Calu3 (cell line): ENCODE results near the gene CHORDC1. TPM values are rescaled to one million over a fixed set of nuclear protein-coding genes. Genes with fewer than 3 reads are reported as not detected.
"Not testable (repeated sequence)": the region's sequence is repeated elsewhere in the genome, so short reads cannot be mapped to it uniquely, and the experiment has no call there.

ENCODE experiments used
- BruUV-seq: library from RNA; stranded (reverse); fragments of 400-500 nt; replicated peaks from 2 replicates; lab custom pipeline; 2021; lab: Mats Ljungman, UMichigan
- CTCF ChIA-PET: fragments of 300-600 bp; sonication (Branson Sonifier 250); formaldehyde crosslinking; loops from one replicate; lab custom pipeline; 2022; ENCODE audit warnings: antibody characterized with exemption; lab: Charles Lee
- DNase-seq: peaks from one replicate; pipeline ENCODE4 v3.0.0; 2022
- H3K27ac Mint-ChIP-seq: one replicate; pipeline ENCODE4 v1.8.0; 2022; ENCODE audit warnings: mixed read lengths; ENCODE audit not compliant: unreplicated experiment
- H3K27me3 Mint-ChIP-seq: one replicate; pipeline ENCODE4 v1.8.0; 2022; ENCODE audit warnings: mixed read lengths; ENCODE audit not compliant: unreplicated experiment
- H3K36me3 Mint-ChIP-seq: one replicate; pipeline ENCODE4 v1.8.0; 2022; ENCODE audit warnings: mild to moderate bottlenecking, moderate library complexity, mixed read lengths; ENCODE audit not compliant: insufficient read depth, unreplicated experiment
- H3K4me1 Mint-ChIP-seq: one replicate; pipeline ENCODE4 v1.8.0; 2022; ENCODE audit warnings: mild to moderate bottlenecking, low read depth, mixed read lengths; ENCODE audit not compliant: unreplicated experiment
- H3K4me3 Mint-ChIP-seq: one replicate; pipeline ENCODE4 v1.8.0; 2022; ENCODE audit warnings: mild to moderate bottlenecking, low read depth, moderate library complexity, mixed read lengths; ENCODE audit not compliant: unreplicated experiment
- H3K9me3 Mint-ChIP-seq: one replicate; pipeline ENCODE4 v1.8.0; 2022; ENCODE audit warnings: low read depth, mixed read lengths; ENCODE audit not compliant: unreplicated experiment
- intact Hi-C: fragments of 100-400 bp; cut with micrococcal nuclease; formaldehyde crosslinking; loops from one replicate; pipeline ENCODE4 v1.10.0; 2022; ENCODE audit not compliant: unreplicated experiment
- total RNA-seq: library from RNA; stranded (reverse); gene quantifications from 2 replicates; pipeline ENCODE4 v1.2.3, GENCODE V29; 2022
- TF ChIP-seq, protein P1 (sequence below): fragments of 200-600 bp; IDR thresholded peaks from one replicate; pipeline ENCODE4 v1.8.0; 2022; ENCODE audit warnings: antibody characterized with exemption; ENCODE audit not compliant: unreplicated experiment

Gene CHORDC1
- total RNA-seq, 1 experiment from 2014 or later, result 78.9 TPM

- H3K4me1 Mint-ChIP-seq, result peaks cover 25% of the 10 kb centered on the region
- DNase-seq, result peak; percentile 11
- no TSS peak for BruUV-seq
- no peaks in the 10 kb centered on the region for H3K27me3 Mint-ChIP-seq
- TF ChIP-seq, protein P1, sequence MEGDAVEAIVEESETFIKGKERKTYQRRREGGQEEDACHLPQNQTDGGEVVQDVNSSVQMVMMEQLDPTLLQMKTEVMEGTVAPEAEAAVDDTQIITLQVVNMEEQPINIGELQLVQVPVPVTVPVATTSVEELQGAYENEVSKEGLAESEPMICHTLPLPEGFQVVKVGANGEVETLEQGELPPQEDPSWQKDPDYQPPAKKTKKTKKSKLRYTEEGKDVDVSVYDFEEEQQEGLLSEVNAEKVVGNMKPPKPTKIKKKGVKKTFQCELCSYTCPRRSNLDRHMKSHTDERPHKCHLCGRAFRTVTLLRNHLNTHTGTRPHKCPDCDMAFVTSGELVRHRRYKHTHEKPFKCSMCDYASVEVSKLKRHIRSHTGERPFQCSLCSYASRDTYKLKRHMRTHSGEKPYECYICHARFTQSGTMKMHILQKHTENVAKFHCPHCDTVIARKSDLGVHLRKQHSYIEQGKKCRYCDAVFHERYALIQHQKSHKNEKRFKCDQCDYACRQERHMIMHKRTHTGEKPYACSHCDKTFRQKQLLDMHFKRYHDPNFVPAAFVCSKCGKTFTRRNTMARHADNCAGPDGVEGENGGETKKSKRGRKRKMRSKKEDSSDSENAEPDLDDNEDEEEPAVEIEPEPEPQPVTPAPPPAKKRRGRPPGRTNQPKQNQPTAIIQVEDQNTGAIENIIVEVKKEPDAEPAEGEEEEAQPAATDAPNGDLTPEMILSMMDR, result no peak
- peaks cover 26% of the 10 kb centered on the region for H3K36me3 Mint-ChIP-seq
- H3K9me3 Mint-ChIP-seq, result no peaks in the 10 kb centered on the region
- intact Hi-C loops, result no loop called here
- CTCF ChIA-PET, result interaction anchor here (0.7 kb wide), 1 partner anchor 199 kb away, joined by 3 read pairs; no protein-coding TSS in a partner anchor
- H3K27ac Mint-ChIP-seq, result no peak overlapping the region
- H3K4me3 Mint-ChIP-seq, result peak overlapping the region; percentile 19
Observed at GRCh38 chr11:90218606-90219005, 4.2 kb downstream of the CHORDC1 start.

- peaks cover 12% of the 10 kb centered on the region for H3K36me3 Mint-ChIP-seq
- intact Hi-C loops, result no loop called here
Observed at GRCh38 chr11:90216611-90217010, 6.2 kb downstream of the CHORDC1 start.

DNA sequence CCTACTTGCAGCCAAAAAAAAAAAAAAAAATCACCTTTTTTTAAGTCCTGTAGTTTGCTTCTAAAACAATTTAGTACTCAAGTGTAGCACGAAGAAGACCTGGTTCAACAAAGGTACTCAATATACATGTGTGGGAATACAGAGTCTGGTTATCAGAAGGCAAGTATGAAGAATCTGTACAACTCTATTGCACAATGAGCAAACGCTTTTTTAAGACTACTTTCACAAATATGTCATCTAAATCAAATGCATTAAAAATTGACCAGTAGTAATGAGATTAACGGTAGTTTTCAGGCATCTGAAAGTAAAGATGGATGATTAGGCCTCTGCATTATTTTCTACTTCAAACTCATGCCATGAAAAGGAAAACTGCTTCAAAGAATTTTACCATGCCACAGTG, 9.5 kb downstream of the CHORDC1 start:
- CTCF ChIA-PET, result no interaction called here
- DNase-seq, result no peak
- no peak overlapping the region for H3K4me3 Mint-ChIP-seq

More at GRCh38 chr11:90216611-90217010, 6.2 kb downstream of the CHORDC1 start:
- CTCF ChIA-PET, result no interaction called here
- peaks cover 25% of the 10 kb centered on the region for H3K4me1 Mint-ChIP-seq
- H3K27me3 Mint-ChIP-seq, result no peaks in the 10 kb centered on the region
- no TSS peak for BruUV-seq
- DNase-seq, result no peak
- TF ChIP-seq, protein P1, result no peak
- peak overlapping the region; percentile 21 for H3K27ac Mint-ChIP-seq
- H3K4me3 Mint-ChIP-seq, result no peak overlapping the region
- H3K9me3 Mint-ChIP-seq, result no peaks in the 10 kb centered on the region

GRCh38 chr11:90208857-90209256, 14.0 kb downstream of the CHORDC1 start:
- Mint-ChIP-seq H3K4me1 (no peaks in the 10 kb centered on the region), H3K27me3 (no peaks in the 10 kb centered on the region), H3K4me3 (no peak overlapping the region), H3K36me3 (peaks cover 26% of the 10 kb centered on the region), H3K27ac (no peak overlapping the region), H3K9me3 (no peaks in the 10 kb centered on the region)
- no TSS peak for BruUV-seq
- DNase-seq, result no peak
- TF ChIP-seq, protein P1, result no peak
- intact Hi-C loops, result no loop called here
- CTCF ChIA-PET, result no interaction called here

More for the DNA sequence above, 9.5 kb downstream of the CHORDC1 start:
- Mint-ChIP-seq H3K4me1 (peaks cover 11% of the 10 kb centered on the region), H3K27ac (no peak overlapping the region), H3K36me3 (peaks cover 4% of the 10 kb centered on the region), H3K27me3 (no peaks in the 10 kb centered on the region), H3K9me3 (no peaks in the 10 kb centered on the region)
- intact Hi-C loops, result no loop called here
- BruUV-seq, result no TSS peak
- TF ChIP-seq, protein P1, result no peak

- H3K36me3 Mint-ChIP-seq, result peaks cover 26% of the 10 kb centered on the region
- intact Hi-C loops, DNase-seq, CTCF ChIA-PET, H3K9me3 Mint-ChIP-seq, H3K4me3 Mint-ChIP-seq, H3K27ac Mint-ChIP-seq, H3K27me3 Mint-ChIP-seq, H3K4me1 Mint-ChIP-seq, BruUV-seq: not testable (repeated sequence)
Observed at GRCh38 chr11:90207992-90208391, 14.9 kb downstream of the CHORDC1 start.
